Superior temporal gyrus (tissue), 1 donor: ENCODE data around the gene MYLK.

Source experiments
- DNase-seq: peaks from one replicate; pipeline ENCODE4 v3.0.0-alpha.2; 2016; ENCODE audit errors: extremely low spot score

The MYLK gene

GRCh38 chr3:123595396-123596180 is 288.5 kb downstream of the MYLK start:
- DNase-seq = no peak

GRCh38 chr3:123593381-123593780 is 290.8 kb downstream of the MYLK start:
- DNase-seq = no peak

- DNase-seq = no peak
Observed at GRCh38 chr3:123590685-123591450, 293.3 kb downstream of the MYLK start.

GRCh38 chr3:123587401-123587800 is 296.7 kb downstream of the MYLK start:
- no peak for DNase-seq

GRCh38 chr3:123586968-123587367 is 297.2 kb downstream of the MYLK start:
- no peak for DNase-seq

- DNase-seq = peak; percentile 55
Observed at GRCh38 chr3:123586131-123586530, 298.0 kb downstream of the MYLK start.

GRCh38 chr3:123584988-123585937 is 298.9 kb downstream of the MYLK start, which contains the start of gene HACD2:
TSS of gene HACD2 (minus strand) at chr3:123585053. CDS start at chr3:123585027, 26 bp downstream.
- peak; percentile 99 for DNase-seq

GRCh38 chr3:123584284-123584987 is 299.7 kb downstream of the MYLK start:
- DNase-seq = peak; percentile 51

GRCh38 chr3:123583561-123583960 is 300.6 kb downstream of the MYLK start:
- DNase-seq = no peak

- no peak for DNase-seq
Observed at GRCh38 chr3:123582315-123582714, 301.8 kb downstream of the MYLK start.

GRCh38 chr3:123576122-123576521 is 308.0 kb downstream of the MYLK start:
- DNase-seq = no peak

- no peak for DNase-seq
Observed at GRCh38 chr3:123571973-123572365, 312.2 kb downstream of the MYLK start.

- no peak for DNase-seq
Observed at GRCh38 chr3:123571264-123571972, 312.7 kb downstream of the MYLK start.

GRCh38 chr3:123568875-123569274 is 315.3 kb downstream of the MYLK start:
- DNase-seq = no peak

GRCh38 chr3:123568034-123568433 is 316.1 kb downstream of the MYLK start:
- DNase-seq = peak; percentile 82

- no peak for DNase-seq
Observed at GRCh38 chr3:123564056-123564455, 320.1 kb downstream of the MYLK start.

- DNase-seq = no peak
Observed at GRCh38 chr3:123562547-123562946, 321.6 kb downstream of the MYLK start.

GRCh38 chr3:123561188-123561587 is 322.9 kb downstream of the MYLK start:
- no peak for DNase-seq
